Activated T-helper 1 cell treated with anti-CD3 and anti-CD28 coated beads, Interleukin-12 subunit alpha, Interleukin-12 subunit beta, Interleukin-2, Interleukin-4 antibody, amounts not matched to agents 30 ng/mL and 10 ng/mL and 1 ng/mL, durations not matched to agents 14 hours and 24 hours and 36 hours (primary cell): ENCODE data around the gene TOM1L2. TPM values are rescaled to one million over a fixed set of nuclear protein-coding genes. Genes with fewer than 3 reads are reported as not detected.

Experiments
- DNase-seq: peaks from one replicate; pipeline ENCODE4 v3.0.0; 2021; ENCODE audit warnings: low spot score
- H3K27ac Mint-ChIP-seq: one replicate; pipeline ENCODE4 v1.8.0; 2021; ENCODE audit warnings: mild to moderate bottlenecking, mixed read lengths
- H3K27me3 Mint-ChIP-seq: one replicate; pipeline ENCODE4 v1.8.0; 2022; ENCODE audit warnings: mild to moderate bottlenecking, moderate library complexity, mixed read lengths; ENCODE audit not compliant: insufficient read depth
- H3K36me3 Mint-ChIP-seq: one replicate; pipeline ENCODE4 v1.8.0; 2021; ENCODE audit warnings: low read depth, mixed read lengths
- H3K4me1 Mint-ChIP-seq: one replicate; pipeline ENCODE4 v1.8.0; 2021; ENCODE audit warnings: low read depth, mixed read lengths
- H3K4me3 Mint-ChIP-seq: one replicate; pipeline ENCODE4 v1.8.0; 2021; ENCODE audit warnings: mild to moderate bottlenecking, moderate library complexity, mixed read lengths
- H3K9me3 Mint-ChIP-seq: one replicate; pipeline ENCODE4 v1.8.0; 2021; ENCODE audit warnings: mixed read lengths
- intact Hi-C: fragments of 100-400 bp; cut with micrococcal nuclease; formaldehyde crosslinking; loops from one replicate; pipeline ENCODE4 v1.15.1; 2024
- total RNA-seq: library from RNA; stranded (reverse); gene quantifications from 2 replicates; pipeline ENCODE4 v1.2.3, GENCODE V29; 2022

The TOM1L2 gene
- total RNA-seq, 1 donor from 2014 or later = 10.2 TPM

GRCh38 chr17:17976931-17977570 lies 4.9 kb upstream of the TOM1L2 start:
- Mint-ChIP-seq H3K9me3 (no peaks in the 10 kb centered on the region), H3K27ac (no peak overlapping the region), H3K27me3 (peaks cover 2% of the 10 kb centered on the region), H3K36me3 (no peaks in the 10 kb centered on the region), H3K4me3 (no peak overlapping the region), H3K4me1 (peaks cover 15% of the 10 kb centered on the region)
- DNase-seq = no peak
- intact Hi-C loops = loop anchor here (10.0 kb wide), 1 partner anchor 482 kb away; the partner anchor contains the start of gene RASD1

- no peaks in the 10 kb centered on the region for H3K9me3 Mint-ChIP-seq
- no peak for DNase-seq
- H3K27ac Mint-ChIP-seq = no peak overlapping the region
- H3K4me3 Mint-ChIP-seq = no peak overlapping the region
- H3K27me3 Mint-ChIP-seq = peaks cover 2% of the 10 kb centered on the region
- intact Hi-C loops = loop anchor here (10.0 kb wide), 1 partner anchor 481 kb away; the partner anchor contains the start of gene RASD1
- no peaks in the 10 kb centered on the region for H3K36me3 Mint-ChIP-seq
- H3K4me1 Mint-ChIP-seq = peaks cover 26% of the 10 kb centered on the region
Measured at GRCh38 chr17:17975436-17975835, 3.2 kb upstream of the TOM1L2 start.

GRCh38 chr17:17972952-17973254 lies 703 bp upstream of the TOM1L2 start:
- no peaks in the 10 kb centered on the region for H3K36me3 Mint-ChIP-seq
- no peak for DNase-seq
- peak overlapping the region; percentile 94 for H3K4me3 Mint-ChIP-seq
- H3K9me3 Mint-ChIP-seq = no peaks in the 10 kb centered on the region
- peaks cover 2% of the 10 kb centered on the region for H3K27me3 Mint-ChIP-seq
- intact Hi-C loops = loop anchor here (1.0 to 10.0 kb wide), 15 partner anchors 13 to 1406 kb away; partner anchors contain the start of genes ALKBH5, ATPAF2, DRG2 and FLCN
- peaks cover 31% of the 10 kb centered on the region for H3K4me1 Mint-ChIP-seq
- peak overlapping the region; percentile 89 for H3K27ac Mint-ChIP-seq

DNA sequence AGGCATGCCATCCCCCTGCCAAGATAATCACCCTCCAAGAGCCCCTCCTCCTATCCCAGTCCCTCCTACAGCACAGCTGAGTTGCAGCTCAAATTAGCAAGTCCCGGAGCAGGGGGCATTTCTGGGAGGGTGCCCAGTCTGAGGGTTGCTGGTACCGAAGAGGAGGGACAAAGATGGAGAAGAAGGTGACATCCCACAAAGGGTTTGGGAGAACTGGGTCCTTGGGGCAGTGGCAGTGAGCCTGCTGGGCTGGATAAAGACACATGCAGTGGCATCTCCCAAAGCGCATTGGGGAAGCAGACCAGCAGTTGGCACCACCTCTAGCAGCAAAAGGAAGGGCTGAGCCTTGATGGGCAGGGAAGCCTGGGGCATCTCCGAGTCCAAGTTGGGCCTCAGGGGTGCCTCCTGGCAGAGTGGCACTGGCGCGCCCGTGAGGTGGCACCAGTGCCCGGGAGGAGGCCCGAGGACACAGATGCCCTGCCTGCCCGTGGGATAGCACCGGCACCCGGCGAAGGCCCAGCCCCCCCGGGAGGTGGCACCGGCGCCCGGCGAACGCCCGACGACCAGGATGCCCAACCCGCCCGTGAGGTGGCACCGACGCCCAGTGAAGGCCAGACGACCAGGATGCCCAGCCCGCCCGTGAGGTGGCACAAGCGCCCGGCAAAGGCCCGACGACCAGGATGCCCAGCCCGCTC lies 622 bp downstream of the TOM1L2 start:
- Mint-ChIP-seq H3K4me1 (peaks cover 43% of the 10 kb centered on the region), H3K27ac (peak overlapping the region; percentile 71), H3K4me3 (peak overlapping the region; percentile 85), H3K36me3 (no peaks in the 10 kb centered on the region), H3K9me3 (no peaks in the 10 kb centered on the region), H3K27me3 (peaks cover 2% of the 10 kb centered on the region)
- no peak for DNase-seq
- intact Hi-C loops = loop anchor here (1.0 to 10.0 kb wide), 15 partner anchors 11 to 1407 kb away; partner anchors contain the start of genes ALKBH5, ATPAF2, DRG2 and FLCN

GRCh38 chr17:17970699-17971430 lies 1.3 kb downstream of the TOM1L2 start:
- Mint-ChIP-seq H3K4me3 (peak overlapping the region; percentile 85), H3K27me3 (peaks cover 1% of the 10 kb centered on the region), H3K4me1 (peaks cover 50% of the 10 kb centered on the region), H3K36me3 (peaks cover 2% of the 10 kb centered on the region), H3K9me3 (no peaks in the 10 kb centered on the region), H3K27ac (peak overlapping the region; percentile 71)
- DNase-seq = no peak
- intact Hi-C loops = loop anchor here (5.0 to 10.0 kb wide), 3 partner anchors 211 to 476 kb away; partner anchors contain the start of genes ALKBH5, RAI1 and RASD1

DNA sequence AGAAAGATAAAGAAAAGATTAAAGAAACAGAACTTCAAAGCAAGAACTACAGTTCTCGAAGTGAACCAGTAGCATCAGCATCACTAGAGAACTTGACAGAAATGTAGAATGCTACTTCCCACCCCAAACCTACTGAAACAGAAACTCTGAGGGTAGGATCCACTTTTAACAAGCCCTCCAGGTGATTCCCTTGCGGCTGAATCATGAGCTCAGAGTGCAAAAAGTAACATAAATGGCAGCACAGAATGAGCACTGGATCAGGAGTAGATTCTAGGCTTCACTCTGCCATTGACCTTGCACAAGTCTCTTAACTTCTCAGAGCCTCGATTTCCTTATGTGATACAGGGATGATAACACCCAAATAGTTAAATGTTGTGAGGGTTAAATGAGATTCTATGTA lies 5.8 kb downstream of the TOM1L2 start:
- H3K4me3 Mint-ChIP-seq = no peak overlapping the region
- H3K36me3 Mint-ChIP-seq = peaks cover 10% of the 10 kb centered on the region
- H3K4me1 Mint-ChIP-seq = peaks cover 48% of the 10 kb centered on the region
- DNase-seq = no peak
- H3K27me3 Mint-ChIP-seq = no peaks in the 10 kb centered on the region
- no peaks in the 10 kb centered on the region for H3K9me3 Mint-ChIP-seq
- intact Hi-C loops = loop anchor here (1.0 kb wide), 1 partner anchor 8 kb away; no protein-coding TSS in a partner anchor
- peak overlapping the region; percentile 33 for H3K27ac Mint-ChIP-seq

- intact Hi-C loops = no loop called here
- H3K27ac Mint-ChIP-seq = peak overlapping the region; percentile 15
- DNase-seq = no peak
- H3K9me3 Mint-ChIP-seq = no peaks in the 10 kb centered on the region
- no peak overlapping the region for H3K4me3 Mint-ChIP-seq
- peaks cover 47% of the 10 kb centered on the region for H3K4me1 Mint-ChIP-seq
- no peaks in the 10 kb centered on the region for H3K27me3 Mint-ChIP-seq
- H3K36me3 Mint-ChIP-seq = peaks cover 10% of the 10 kb centered on the region
Measured at GRCh38 chr17:17965152-17965721, 7.0 kb downstream of the TOM1L2 start.

DNA sequence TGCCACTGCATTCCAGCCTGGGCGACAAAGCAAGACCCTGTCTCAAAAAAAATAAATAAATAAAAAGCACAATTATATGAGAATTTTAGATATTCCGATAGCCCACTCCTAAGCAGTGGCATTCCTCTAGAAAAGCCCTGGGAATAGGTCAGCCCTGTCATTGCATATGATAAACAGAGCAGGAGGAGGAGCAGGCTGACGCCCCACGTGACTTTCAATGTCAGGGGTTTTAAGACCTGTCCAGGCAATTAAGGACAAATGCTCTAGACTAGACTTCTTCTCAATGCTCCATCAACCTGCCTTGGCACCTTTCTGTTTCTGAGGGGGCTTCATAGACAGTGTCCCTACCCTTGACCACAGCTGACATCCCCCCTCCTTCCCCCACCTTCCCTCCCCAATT lies 7.5 kb downstream of the TOM1L2 start:
- Mint-ChIP-seq H3K27ac (no peak overlapping the region), H3K4me1 (peaks cover 51% of the 10 kb centered on the region), H3K4me3 (no peak overlapping the region), H3K9me3 (no peaks in the 10 kb centered on the region), H3K27me3 (no peaks in the 10 kb centered on the region), H3K36me3 (peaks cover 10% of the 10 kb centered on the region)
- intact Hi-C loops = no loop called here
- DNase-seq = no peak

DNA sequence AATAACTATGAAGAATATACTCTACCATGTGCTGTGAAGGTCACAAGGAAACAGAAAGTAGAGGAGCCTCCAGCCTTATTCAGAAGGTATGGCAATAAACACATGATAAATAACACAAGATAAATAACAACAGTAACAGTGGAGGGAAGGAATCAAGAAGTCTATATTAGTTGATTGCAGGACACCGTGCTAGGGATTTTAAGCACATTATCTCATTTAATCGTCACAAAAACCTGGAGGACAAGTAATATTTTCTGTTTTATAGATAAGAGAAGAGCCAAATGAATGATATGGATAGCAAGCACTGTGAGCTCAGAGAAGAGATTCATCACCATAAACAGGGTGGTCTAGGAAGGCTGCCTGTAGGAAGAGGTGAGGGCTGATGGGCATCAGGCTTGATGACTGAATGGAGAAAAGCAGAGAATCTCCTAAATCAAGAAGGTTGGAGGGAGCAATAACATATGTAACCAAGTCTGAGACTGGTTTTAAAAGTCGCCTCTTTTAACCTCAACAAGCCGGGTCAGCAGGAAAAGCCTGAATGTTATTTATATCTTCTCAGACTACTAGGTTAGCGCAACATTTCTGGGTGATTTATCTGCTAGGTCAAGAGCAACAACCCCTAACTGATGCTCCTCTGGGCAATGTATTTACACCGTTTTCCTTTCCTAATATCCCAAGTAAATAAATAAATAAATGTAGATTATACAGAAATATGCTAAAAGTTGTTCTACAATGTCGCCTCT lies 8.3 kb downstream of the TOM1L2 start:
- H3K4me3 Mint-ChIP-seq = no peak overlapping the region

DNA sequence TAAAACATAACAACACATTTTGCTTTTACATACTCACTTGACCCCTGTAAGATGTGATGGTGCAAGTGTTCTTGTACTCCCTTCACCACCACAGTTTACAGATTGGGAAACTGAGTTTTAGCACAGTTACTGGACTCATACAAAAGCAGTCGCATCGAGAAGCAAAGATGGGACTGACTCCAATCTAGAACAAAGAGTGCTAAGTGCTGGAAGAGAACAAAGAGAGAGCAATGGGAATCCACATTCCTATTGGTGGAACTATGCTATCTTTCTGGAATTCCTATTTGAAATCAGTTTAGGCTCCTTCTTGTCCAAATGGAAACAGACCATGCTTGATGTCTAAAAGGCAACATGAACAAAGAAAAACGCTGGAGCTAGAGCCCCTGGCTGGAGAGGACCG lies 9.1 kb downstream of the TOM1L2 start:
- DNase-seq = no peak
- Mint-ChIP-seq H3K4me3 (no peak overlapping the region), H3K27ac (no peak overlapping the region), H3K36me3 (peaks cover 10% of the 10 kb centered on the region), H3K27me3 (no peaks in the 10 kb centered on the region), H3K9me3 (no peaks in the 10 kb centered on the region), H3K4me1 (peaks cover 67% of the 10 kb centered on the region)
- intact Hi-C loops = no loop called here

More for the DNA sequence above, 8.3 kb downstream of the TOM1L2 start:
- Mint-ChIP-seq H3K4me1 (peaks cover 59% of the 10 kb centered on the region), H3K27me3 (no peaks in the 10 kb centered on the region), H3K36me3 (peaks cover 10% of the 10 kb centered on the region), H3K9me3 (no peaks in the 10 kb centered on the region), H3K27ac (no peak overlapping the region)
- DNase-seq = no peak
- intact Hi-C loops = no loop called here

DNA sequence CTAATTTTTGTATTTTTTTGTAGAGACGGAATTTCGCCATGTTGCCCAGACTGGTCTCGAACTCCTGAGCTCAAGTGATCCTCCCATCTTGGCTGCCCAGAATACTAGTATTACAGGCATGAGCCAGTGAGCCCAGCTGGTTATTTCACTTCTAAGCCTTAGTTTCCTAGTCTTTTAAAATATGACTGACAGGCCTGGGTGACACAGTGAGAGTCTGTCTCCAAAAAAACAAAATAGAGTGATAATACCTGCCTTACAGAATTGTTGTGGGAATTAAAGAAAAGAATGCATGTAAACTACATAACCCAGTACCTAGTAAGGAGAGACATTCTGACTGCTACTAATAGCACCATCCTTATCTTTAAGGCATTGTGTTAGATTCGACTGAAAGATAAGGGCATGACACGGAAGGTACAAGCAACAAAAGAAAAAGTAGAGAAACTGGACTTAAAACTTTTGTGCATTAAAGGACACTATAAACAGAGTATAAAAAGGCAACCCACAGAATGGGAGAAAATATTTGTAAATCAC lies 11.6 kb downstream of the TOM1L2 start:
- H3K4me1 Mint-ChIP-seq = peaks cover 58% of the 10 kb centered on the region
- no peak for DNase-seq
- peak overlapping the region; percentile 100 for H3K27ac Mint-ChIP-seq
- intact Hi-C loops = loop anchor here (1.0 kb wide), 1 partner anchor 12 kb away; the partner anchor contains the start of genes DRC3 and TOM1L2
- H3K27me3 Mint-ChIP-seq = no peaks in the 10 kb centered on the region
- peaks cover 13% of the 10 kb centered on the region for H3K36me3 Mint-ChIP-seq
- H3K4me3 Mint-ChIP-seq = peak overlapping the region; percentile 85
- no peaks in the 10 kb centered on the region for H3K9me3 Mint-ChIP-seq
